GM12878 (cell line): ENCODE data around the gene APOL4. TPM values are rescaled to one million over a fixed set of nuclear protein-coding genes. Genes with fewer than 3 reads are reported as not detected.

Source experiments
- ATAC-seq: fragments of 200-7000 bp; cut with Tn5 transposase; 3 replicates; pipeline ENCODE4 v1.9.1; 2020; ENCODE audit warnings: mild to moderate bottlenecking, moderate library complexity
- BruUV-seq: library from RNA; stranded (reverse); fragments of 400-500 nt; replicated peaks from 2 replicates; lab custom pipeline; 2021; lab: Mats Ljungman, UMichigan
- CTCF ChIA-PET: fragments of 300-600 bp; sonication (Branson Sonifier 250); formaldehyde crosslinking; extraction: SDS; loops from one replicate; lab custom pipeline; 2021; ENCODE audit warnings: inconsistent platforms; lab: Yijun Ruan, JAX
- POLR2A ChIA-PET: fragments of 350-600 bp; formaldehyde crosslinking; extraction: SDS; loops from one replicate; lab custom pipeline; 2021; ENCODE audit warnings: inconsistent platforms; lab: Charles Lee
- RAD21 ChIA-PET: fragments of 300-600 bp; sonication (Branson Sonifier 250); formaldehyde crosslinking; loops from one replicate; lab custom pipeline; 2023; ENCODE audit warnings: antibody characterized with exemption; ENCODE audit not compliant: unreplicated experiment; lab: Charles Lee
- SMC1A ChIA-PET: fragments of 300-600 bp; sonication (Branson Sonifier 250); formaldehyde crosslinking; loops from one replicate; lab custom pipeline; 2023; ENCODE audit not compliant: unreplicated experiment, uncharacterized antibody; lab: Charles Lee
- DNase-seq: peaks from one replicate; pipeline ENCODE4 v3.0.0-alpha.2; 2011; ENCODE audit warnings: low read depth, low spot score
- FAIRE-seq: peaks from 3 replicates; lab custom pipeline; 2011; peaks lifted over from hg19 to GRCh38; lab: Jason Lieb, UNC
- H2AFZ ChIP-seq: 2 replicates; pipeline ENCODE4 v1.6.0; 2011; ENCODE audit warnings: low read depth, low read length, control low read depth; ENCODE audit not compliant: control insufficient read depth
- H3K27ac ChIP-seq: 2 replicates; pipeline ENCODE4 v1.5.1; 2011; ENCODE audit warnings: control low read depth; ENCODE audit not compliant: control insufficient read depth, insufficient read depth
- H3K27me3 ChIP-seq, 2 experiments: replicated peaks in 1 of 2; 2 replicates each; pipeline versions ENCODE4 v1.6.0 to v1.6.1; 2011; ENCODE audit warnings: low read length in 1 of 2; ENCODE audit not compliant: control insufficient read depth in 2 of 2, insufficient read depth in 2 of 2
- H3K36me3 ChIP-seq, 2 experiments: 2 replicates each; pipeline ENCODE4 v1.5.1; 2011; ENCODE audit warnings: low read length in 1 of 2; ENCODE audit not compliant: control insufficient read depth in 2 of 2, insufficient read depth in 2 of 2
- H3K4me1 ChIP-seq: 2 replicates; pipeline ENCODE4 v1.6.1; 2011; ENCODE audit warnings: mild to moderate bottlenecking, low read length, moderate library complexity, mixed read lengths; ENCODE audit not compliant: control insufficient read depth, insufficient read depth
- H3K4me2 ChIP-seq: 2 replicates; pipeline ENCODE4 v1.6.0; 2011; ENCODE audit warnings: control low read depth; ENCODE audit not compliant: control insufficient read depth, insufficient read depth
- H3K4me3 ChIP-seq: fragments of 200-600 bp; sonication (generic); 2 replicates; pipeline ENCODE4 v1.5.1; 2016
- H3K79me2 ChIP-seq: 2 replicates; pipeline ENCODE4 v1.6.0; 2011; ENCODE audit warnings: low read length; ENCODE audit not compliant: control insufficient read depth, insufficient read depth
- H3K9ac ChIP-seq: 2 replicates; pipeline ENCODE4 v1.8.0; 2011; ENCODE audit warnings: low read length, control low read depth, mixed read lengths; ENCODE audit not compliant: control insufficient read depth, insufficient read depth
- H3K9me3 ChIP-seq: replicated peaks from 3 replicates; pipeline ENCODE4 v1.5.1; 2011; ENCODE audit warnings: mild to moderate bottlenecking, low read length; ENCODE audit not compliant: control insufficient read depth, insufficient read depth
- H4K20me1 ChIP-seq: 2 replicates; pipeline ENCODE4 v1.6.0; 2011; ENCODE audit not compliant: control insufficient read depth, insufficient read depth
- BRCA1 ChIP-seq: IDR thresholded peaks from 2 replicates; pipeline ENCODE4 v1.6.1; 2011; ENCODE audit warnings: low read depth, low read length, improper control_type of control experiment
- MTA3 ChIP-seq: IDR thresholded peaks from 2 replicates; pipeline ENCODE4 v1.6.1; 2012; ENCODE audit warnings: low read length, inconsistent platforms, borderline replicate concordance
- SIN3A ChIP-seq: IDR thresholded peaks from 2 replicates; pipeline ENCODE4 v1.6.1; 2012; ENCODE audit warnings: low read depth, low read length, improper control_type of control experiment
- SMC3 ChIP-seq: IDR thresholded peaks from 2 replicates; pipeline ENCODE4 v1.6.1; 2011; ENCODE audit warnings: low read length, improper control_type of control experiment, borderline replicate concordance
- SPI1 ChIP-seq: IDR thresholded peaks from 2 replicates; pipeline ENCODE4 v1.6.1; 2011; ENCODE audit warnings: low read depth, mild to moderate bottlenecking, low read length, moderate library complexity, borderline replicate concordance; ENCODE audit not compliant: insufficient read depth
- WGBS: methylation state at CpG from one replicate; pipeline ENCODE4 v1.1.6; 2016; ENCODE audit warnings: low lambda C conversion rate; ENCODE audit not compliant: insufficient replicate concordance, insufficient coverage; ENCODE audit errors: missing lambda C conversion rate; 5-methylcytosine and 5-hydroxymethylcytosine counted together
- in situ Hi-C: fragments of 300-500 bp; cut with MboI; formaldehyde crosslinking; loops from 9 replicates; pipeline ENCODE4 v1.14.3; 2018; ENCODE audit warnings: mixed read lengths
- intact Hi-C: fragments of 100-400 bp; cut with micrococcal nuclease; formaldehyde crosslinking; loops from one replicate; pipeline ENCODE4 v1.14.2; 2022; ENCODE audit not compliant: unreplicated experiment
- polyA plus RNA-seq, 11 experiments: library from polyadenylated mRNA; depleted of rRNA in 4 of 11; unstranded in 6 of 11; stranded (reverse) in 5 of 11; fragments of >200 nt; fragmentation: Nextera tagmentation in 4 of 11; fragmentation: Illumina TruSeq in 1 of 11; extraction: Ambion mirVana in 4 of 11; extraction: Trizol in 1 of 11; gene quantifications; 1 replicate in 1 of 11; 2 replicates in 10 of 11; pipeline versions ENCODE4 v1.2.1 to v1.2.3, GENCODE V29; 2011 to 2016; ENCODE audit warnings: inconsistent platforms in 2 of 11, missing spikeins in 2 of 11, low read depth in 1 of 11
- total RNA-seq, 4 experiments: library from RNA; depleted of rRNA in 3 of 4; stranded (reverse); fragments of >200 nt in 3 of 4; fragmentation: Illumina TruSeq in 1 of 4; extraction: Trizol in 1 of 4; gene quantifications; 2 replicates each; pipeline versions ENCODE4 v1.2.1 to v1.2.3, GENCODE V29; 2013 to 2021
- TF ChIP-seq, protein P1 (sequence below): fragments of 450-650 bp; IDR thresholded peaks from 2 replicates; pipeline ENCODE4 v1.6.1; 2017; ENCODE audit warnings: low read depth, mild to moderate bottlenecking, moderate library complexity
- TF ChIP-seq, protein P2 (sequence below): fragments of 450-650 bp; IDR thresholded peaks from 2 replicates; pipeline ENCODE4 v1.6.1; 2017; ENCODE audit warnings: mild to moderate bottlenecking, moderate library complexity

APOL4 gene
- total and polyA plus RNA-seq, 10 of the 15 experiments (the other 5 are each of a cell fraction or from before 2014, with no cell fraction given) = 0.03 to 0.24 (median 0.19) TPM; not detected in 7

DNA sequence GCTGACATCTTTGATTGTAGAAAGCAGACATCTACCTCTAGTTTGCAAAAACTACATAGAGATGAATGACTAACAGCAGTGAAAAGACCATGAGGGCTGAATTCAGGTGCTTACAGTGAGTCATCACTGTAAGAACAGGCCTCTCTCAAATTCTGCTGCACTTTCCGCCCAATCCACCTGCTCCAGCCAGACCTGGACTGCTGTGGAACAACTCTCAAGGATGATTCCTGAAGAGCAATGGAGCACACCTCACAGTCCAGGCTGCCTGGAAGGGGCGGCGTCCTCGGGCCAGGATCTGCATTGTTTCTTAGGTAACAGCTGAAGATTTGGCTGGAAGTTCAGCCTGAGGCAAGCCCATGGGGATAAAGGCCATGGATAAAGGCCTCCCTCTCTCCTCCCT lies 22.6 kb upstream of the APOL4 start:
- Histone ChIP-seq H3K9me3 (no peaks in the 10 kb centered on the region), H2AFZ (no peak overlapping the region), H3K4me3 (no peak overlapping the region), H3K27me3 (no peaks in the 10 kb centered on the region), H3K79me2 (no peaks in the 10 kb centered on the region), H3K4me2 (no peak overlapping the region), H3K27ac (no peak overlapping the region), H3K9ac (no peak overlapping the region), H4K20me1 (no peaks in the 10 kb centered on the region), H3K36me3 (peaks cover 2 to 7% of the 10 kb centered on the region in 2 experiments), H3K4me1 (no peaks in the 10 kb centered on the region)
- intact Hi-C loops (no loop called here), in situ Hi-C loops (no loop called here)
- WGBS = 91% methylated on average over 4 of the region's 4 CpGs
- ChIA-PET POLR2A (interaction anchor here (0.5 kb wide), 1 partner anchor 161 kb away, joined by 3 read pairs; no protein-coding TSS in a partner anchor), RAD21 (no interaction called here), SMC1A (interaction anchor here (1.0 to 1.5 kb wide), 2 partner anchors 12 to 29 kb away, joined by 3 to 7 read pairs; no protein-coding TSS in a partner anchor), CTCF (no interaction called here)
- DNase-seq (no peak), FAIRE-seq (no peak), ATAC-seq (no peak)
- no peak for TF ChIP-seq SMC3
- no TSS peak for BruUV-seq

DNA sequence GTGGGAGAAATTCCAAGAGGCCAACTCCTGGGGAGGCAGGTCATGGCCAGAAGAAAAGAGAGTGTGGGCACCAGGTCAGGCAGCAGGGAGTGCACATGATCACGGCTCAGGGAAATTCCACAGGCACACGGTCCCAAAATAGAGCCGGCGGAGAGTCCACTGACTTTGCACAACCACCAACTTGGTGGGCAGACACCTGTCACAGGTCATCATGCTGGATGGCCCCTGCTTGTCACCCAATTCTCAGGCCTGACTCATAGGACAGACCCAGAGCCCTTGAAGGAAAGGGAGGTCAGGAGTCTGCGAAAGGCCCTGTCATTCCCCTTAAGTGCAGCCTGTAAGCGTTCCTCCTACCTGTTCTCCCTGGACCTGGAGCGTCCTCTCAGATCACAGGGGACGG lies 21.9 kb upstream of the APOL4 start:
- Histone ChIP-seq H4K20me1 (no peaks in the 10 kb centered on the region), H3K36me3 (peaks cover 0 to 7% of the 10 kb centered on the region in 2 experiments), H3K79me2 (no peaks in the 10 kb centered on the region), H2AFZ (no peak overlapping the region), H3K4me2 (no peak overlapping the region), H3K4me3 (no peak overlapping the region), H3K27ac (no peak overlapping the region), H3K9me3 (no peaks in the 10 kb centered on the region), H3K27me3 (no peaks in the 10 kb centered on the region), H3K9ac (no peak overlapping the region), H3K4me1 (no peaks in the 10 kb centered on the region)
- no TSS peak for BruUV-seq
- intact Hi-C loops (no loop called here), in situ Hi-C loops (no loop called here)
- WGBS = 80% methylated on average over 8 of the region's 8 CpGs
- FAIRE-seq (no peak), ATAC-seq (no peak), DNase-seq (no peak)
- ChIA-PET POLR2A (no interaction called here), CTCF (interaction anchor here (0.7 to 4.0 kb wide), 2 partner anchors 26 to 82 kb away, joined by 3 to 32 read pairs; no protein-coding TSS in a partner anchor), SMC1A (interaction anchor here (1.0 to 1.5 kb wide), 2 partner anchors 12 to 29 kb away, joined by 3 to 7 read pairs; no protein-coding TSS in a partner anchor), RAD21 (no interaction called here)
- no peak for TF ChIP-seq MTA3
- TF ChIP-seq, protein P1, sequence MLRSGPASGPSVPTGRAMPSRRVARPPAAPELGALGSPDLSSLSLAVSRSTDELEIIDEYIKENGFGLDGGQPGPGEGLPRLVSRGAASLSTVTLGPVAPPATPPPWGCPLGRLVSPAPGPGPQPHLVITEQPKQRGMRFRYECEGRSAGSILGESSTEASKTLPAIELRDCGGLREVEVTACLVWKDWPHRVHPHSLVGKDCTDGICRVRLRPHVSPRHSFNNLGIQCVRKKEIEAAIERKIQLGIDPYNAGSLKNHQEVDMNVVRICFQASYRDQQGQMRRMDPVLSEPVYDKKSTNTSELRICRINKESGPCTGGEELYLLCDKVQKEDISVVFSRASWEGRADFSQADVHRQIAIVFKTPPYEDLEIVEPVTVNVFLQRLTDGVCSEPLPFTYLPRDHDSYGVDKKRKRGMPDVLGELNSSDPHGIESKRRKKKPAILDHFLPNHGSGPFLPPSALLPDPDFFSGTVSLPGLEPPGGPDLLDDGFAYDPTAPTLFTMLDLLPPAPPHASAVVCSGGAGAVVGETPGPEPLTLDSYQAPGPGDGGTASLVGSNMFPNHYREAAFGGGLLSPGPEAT = no peak
- no peak for TF ChIP-seq SIN3A
- TF ChIP-seq, protein P2, sequence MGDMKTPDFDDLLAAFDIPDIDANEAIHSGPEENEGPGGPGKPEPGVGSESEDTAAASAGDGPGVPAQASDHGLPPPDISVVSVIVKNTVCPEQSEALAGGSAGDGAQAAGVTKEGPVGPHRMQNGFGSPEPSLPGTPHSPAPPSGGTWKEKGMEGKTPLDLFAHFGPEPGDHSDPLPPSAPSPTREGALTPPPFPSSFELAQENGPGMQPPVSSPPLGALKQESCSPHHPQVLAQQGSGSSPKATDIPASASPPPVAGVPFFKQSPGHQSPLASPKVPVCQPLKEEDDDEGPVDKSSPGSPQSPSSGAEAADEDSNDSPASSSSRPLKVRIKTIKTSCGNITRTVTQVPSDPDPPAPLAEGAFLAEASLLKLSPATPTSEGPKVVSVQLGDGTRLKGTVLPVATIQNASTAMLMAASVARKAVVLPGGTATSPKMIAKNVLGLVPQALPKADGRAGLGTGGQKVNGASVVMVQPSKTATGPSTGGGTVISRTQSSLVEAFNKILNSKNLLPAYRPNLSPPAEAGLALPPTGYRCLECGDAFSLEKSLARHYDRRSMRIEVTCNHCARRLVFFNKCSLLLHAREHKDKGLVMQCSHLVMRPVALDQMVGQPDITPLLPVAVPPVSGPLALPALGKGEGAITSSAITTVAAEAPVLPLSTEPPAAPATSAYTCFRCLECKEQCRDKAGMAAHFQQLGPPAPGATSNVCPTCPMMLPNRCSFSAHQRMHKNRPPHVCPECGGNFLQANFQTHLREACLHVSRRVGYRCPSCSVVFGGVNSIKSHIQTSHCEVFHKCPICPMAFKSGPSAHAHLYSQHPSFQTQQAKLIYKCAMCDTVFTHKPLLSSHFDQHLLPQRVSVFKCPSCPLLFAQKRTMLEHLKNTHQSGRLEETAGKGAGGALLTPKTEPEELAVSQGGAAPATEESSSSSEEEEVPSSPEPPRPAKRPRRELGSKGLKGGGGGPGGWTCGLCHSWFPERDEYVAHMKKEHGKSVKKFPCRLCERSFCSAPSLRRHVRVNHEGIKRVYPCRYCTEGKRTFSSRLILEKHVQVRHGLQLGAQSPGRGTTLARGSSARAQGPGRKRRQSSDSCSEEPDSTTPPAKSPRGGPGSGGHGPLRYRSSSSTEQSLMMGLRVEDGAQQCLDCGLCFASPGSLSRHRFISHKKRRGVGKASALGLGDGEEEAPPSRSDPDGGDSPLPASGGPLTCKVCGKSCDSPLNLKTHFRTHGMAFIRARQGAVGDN = no peak
- TF ChIP-seq SPI1 = no peak
- no peak for TF ChIP-seq BRCA1
